Stimulated activated CD8-positive, alpha-beta memory T cell treated with anti-CD3 and anti-CD28 coated beads, Interleukin-12 subunit alpha, Interleukin-12 subunit beta, amount 100 ng/mL, for 4 hours (primary cell): ENCODE results near the gene MAPK1.
"Not testable (repeated sequence)": the region's sequence is repeated elsewhere in the genome, so short reads cannot be mapped to it uniquely, and the experiment has no call there.

Experiments used
- DNase-seq: peaks from one replicate; pipeline ENCODE4 v3.0.0-alpha.2; 2020; ENCODE audit warnings: low read depth

MAPK1 gene

GRCh38 chr22:21754523-21754922 is 112.9 kb downstream of the MAPK1 start:
- DNase-seq: no peak

- DNase-seq: no peak
Observed at GRCh38 chr22:21753374-21754111, 113.9 kb downstream of the MAPK1 start.

GRCh38 chr22:21752276-21752675 is 115.2 kb downstream of the MAPK1 start:
- no peak for DNase-seq

GRCh38 chr22:21745948-21746347 is 121.5 kb downstream of the MAPK1 start:
- DNase-seq: no peak

- DNase-seq: not testable (repeated sequence)
Observed at GRCh38 chr22:21744917-21745316, 122.5 kb downstream of the MAPK1 start.

GRCh38 chr22:21741790-21742189 is 125.7 kb downstream of the MAPK1 start:
- DNase-seq: no peak

GRCh38 chr22:21741059-21741458 is 126.4 kb downstream of the MAPK1 start:
- DNase-seq: no peak

- DNase-seq: no peak
Observed at GRCh38 chr22:21739828-21740377, 127.5 kb downstream of the MAPK1 start.

- no peak for DNase-seq
Observed at GRCh38 chr22:21738966-21739365, 128.5 kb downstream of the MAPK1 start.

GRCh38 chr22:21738081-21738480 is 129.4 kb downstream of the MAPK1 start:
- DNase-seq: no peak

- no peak for DNase-seq
Observed at GRCh38 chr22:21736948-21737347, 130.5 kb downstream of the MAPK1 start.

- DNase-seq: no peak
Observed at GRCh38 chr22:21736084-21736642, 131.3 kb downstream of the MAPK1 start.

GRCh38 chr22:21735200-21736083 is 132.0 kb downstream of the MAPK1 start, which contains the start of gene YPEL1:
Gene YPEL1 (minus strand): TSS chr22:21735794. CDS start chr22:21710744, 25,050 bp downstream.
- peak; percentile 96 for DNase-seq

- no peak for DNase-seq
Observed at GRCh38 chr22:21734540-21735199, 132.8 kb downstream of the MAPK1 start.

- DNase-seq: no peak
Observed at GRCh38 chr22:21731503-21731902, 135.9 kb downstream of the MAPK1 start.

- DNase-seq: no peak
Observed at GRCh38 chr22:21730535-21731308, 136.7 kb downstream of the MAPK1 start.

GRCh38 chr22:21729184-21729583 is 138.3 kb downstream of the MAPK1 start:
- DNase-seq: not testable (repeated sequence)

GRCh38 chr22:21728270-21728669 is 139.2 kb downstream of the MAPK1 start:
- DNase-seq: no peak

- no peak for DNase-seq
Observed at GRCh38 chr22:21727768-21728167, 139.7 kb downstream of the MAPK1 start.

GRCh38 chr22:21727159-21727558 is 140.3 kb downstream of the MAPK1 start:
- no peak for DNase-seq

- DNase-seq: no peak
Observed at GRCh38 chr22:21726650-21727049, 140.8 kb downstream of the MAPK1 start.
